WI38 (cell line): ENCODE data around the gene NKX2-1.

Source experiments
- H3K4me3 ChIP-seq: 2 replicates; pipeline ENCODE4 v1.5.1; 2011; ENCODE audit warnings: low read depth, mild to moderate bottlenecking, control low read depth, low read length
- CTCF ChIP-seq: IDR thresholded peaks from 2 replicates; pipeline ENCODE4 v1.5.1; 2012; ENCODE audit warnings: low read depth, mild to moderate bottlenecking, control low read depth, low read length

The NKX2-1 gene

GRCh38 chr14:36529062-36529461 is 9.0 kb upstream of the NKX2-1 start:
- no peak overlapping the region for H3K4me3 ChIP-seq
- TF ChIP-seq CTCF, result no peak

- H3K4me3 ChIP-seq, result no peak overlapping the region
Observed at GRCh38 chr14:36525746-36526099, 5.7 kb upstream of the NKX2-1 start.

GRCh38 chr14:36524874-36525745 is 5.1 kb upstream of the NKX2-1 start:
- TF ChIP-seq CTCF, result peak; percentile 11; the same call in 1 of the 2 replicates
- H3K4me3 ChIP-seq, result no peak overlapping the region

More at GRCh38 chr14:36525746-36526099, 5.7 kb upstream of the NKX2-1 start:
- no peak for TF ChIP-seq CTCF

GRCh38 chr14:36524220-36524837 is 4.3 kb upstream of the NKX2-1 start:
- no peak for TF ChIP-seq CTCF
- no peak overlapping the region for H3K4me3 ChIP-seq

DNA sequence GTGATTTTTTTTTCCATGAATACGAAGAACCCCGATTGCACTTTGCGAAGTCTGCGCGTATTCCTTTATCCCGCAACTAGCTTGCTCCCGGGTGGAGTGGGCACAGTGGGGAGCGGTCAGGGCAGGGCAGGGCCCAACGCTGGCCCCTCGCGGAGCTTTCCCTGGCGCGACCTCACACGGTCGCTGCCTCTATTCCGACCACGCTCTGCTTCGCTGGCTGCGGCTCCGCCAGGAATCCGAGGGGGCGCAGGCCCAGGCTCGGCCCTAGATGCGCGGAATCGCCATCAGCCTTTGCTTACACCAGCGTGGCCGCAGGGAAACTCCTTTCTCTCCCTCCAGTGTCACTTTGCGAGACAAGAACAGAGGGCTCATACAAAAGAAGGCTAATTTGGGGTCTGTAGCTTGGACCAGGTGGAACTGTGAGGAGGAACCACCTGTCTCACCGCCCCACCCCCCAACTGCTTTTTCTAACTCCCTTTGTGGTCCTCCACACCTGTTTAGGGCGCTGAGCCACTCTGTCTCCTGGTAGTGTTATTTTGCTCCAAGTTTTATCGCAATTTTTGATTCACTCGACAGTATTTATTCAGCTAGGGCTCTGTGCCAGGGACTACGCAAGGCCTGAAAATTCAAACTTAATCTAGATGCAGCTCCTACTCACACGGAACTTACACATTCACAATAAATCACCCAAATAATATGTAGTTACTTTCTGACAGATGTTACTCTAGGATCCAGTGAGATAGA is 3.1 kb upstream of the NKX2-1 start:
- no peak overlapping the region for H3K4me3 ChIP-seq

GRCh38 chr14:36522347-36522971 is 2.4 kb upstream of the NKX2-1 start:
- no peak for TF ChIP-seq CTCF
- no peak overlapping the region for H3K4me3 ChIP-seq

More for the DNA sequence above, 3.1 kb upstream of the NKX2-1 start:
- no peak for TF ChIP-seq CTCF
